NCI-H524 treated with DMSO at 0.1 percent for 48 hours (cell line): ENCODE results near the gene TUBD1.
"Not testable (repeated sequence)": the region's sequence is repeated elsewhere in the genome, so short reads cannot be mapped to it uniquely, and the experiment has no call there.

Source experiments
- DNase-seq: peaks from one replicate; lab custom pipeline; 2025; lab: John Stamatoyannopoulos, UW

TUBD1 gene

DNA sequence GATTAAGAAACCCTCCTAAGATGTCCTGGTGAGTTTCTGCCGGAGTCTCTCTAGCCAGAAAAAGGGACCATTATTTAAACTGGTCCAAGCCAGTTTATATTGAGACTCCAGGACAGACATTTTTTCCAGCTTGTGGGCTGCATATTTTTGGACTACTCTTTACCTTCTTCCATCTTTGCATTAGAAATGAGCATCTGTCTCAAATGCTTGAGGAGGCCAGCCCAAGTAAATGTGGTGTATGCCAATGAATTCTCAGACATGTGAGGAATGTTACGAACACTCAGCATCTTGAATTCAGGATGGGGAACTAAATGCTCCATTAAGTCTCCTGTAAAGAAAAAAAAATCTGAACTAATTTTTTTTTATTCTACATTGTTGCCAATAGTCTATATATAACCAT is 18.4 kb downstream of the TUBD1 start:
- no peak for DNase-seq

DNA sequence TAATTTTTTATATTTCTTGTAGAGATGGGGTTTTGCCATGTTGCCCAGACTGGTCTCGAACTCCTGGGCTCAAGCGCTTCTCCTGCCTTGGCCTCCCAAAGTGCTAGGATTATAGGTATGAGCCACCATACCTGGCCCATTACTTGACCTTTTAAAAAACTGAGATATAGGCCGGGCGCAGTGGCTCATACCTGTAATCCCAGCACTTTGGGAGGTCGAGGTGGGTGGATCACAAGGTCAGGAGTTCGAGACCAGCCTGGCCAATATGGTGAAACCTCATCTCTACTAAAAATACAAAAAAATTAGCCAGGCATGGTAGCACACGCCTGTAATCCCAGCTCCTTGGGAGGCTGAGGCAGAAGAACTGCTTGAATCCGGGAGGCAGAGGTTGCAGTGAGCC is 19.3 kb downstream of the TUBD1 start:
- DNase-seq = not testable (repeated sequence)

DNA sequence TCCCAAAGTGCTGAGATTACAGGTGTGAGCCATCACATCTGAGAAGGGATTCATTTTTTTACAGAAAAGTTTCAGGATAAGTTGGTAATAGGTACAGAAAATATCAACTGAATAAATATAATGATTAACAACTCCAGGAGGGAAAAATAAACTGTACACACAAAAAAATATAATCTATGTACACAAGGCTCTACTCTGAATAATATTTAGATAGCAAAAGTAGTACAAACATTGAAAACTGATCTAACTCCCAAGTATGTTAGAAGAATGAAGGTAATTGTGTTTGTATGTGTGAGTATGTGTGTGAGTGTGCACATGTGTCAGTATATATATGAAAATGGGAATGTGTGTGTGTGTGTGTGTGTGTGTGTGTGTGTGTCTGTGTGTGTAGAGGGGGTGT is 20.4 kb downstream of the TUBD1 start:
- DNase-seq = no peak

DNA sequence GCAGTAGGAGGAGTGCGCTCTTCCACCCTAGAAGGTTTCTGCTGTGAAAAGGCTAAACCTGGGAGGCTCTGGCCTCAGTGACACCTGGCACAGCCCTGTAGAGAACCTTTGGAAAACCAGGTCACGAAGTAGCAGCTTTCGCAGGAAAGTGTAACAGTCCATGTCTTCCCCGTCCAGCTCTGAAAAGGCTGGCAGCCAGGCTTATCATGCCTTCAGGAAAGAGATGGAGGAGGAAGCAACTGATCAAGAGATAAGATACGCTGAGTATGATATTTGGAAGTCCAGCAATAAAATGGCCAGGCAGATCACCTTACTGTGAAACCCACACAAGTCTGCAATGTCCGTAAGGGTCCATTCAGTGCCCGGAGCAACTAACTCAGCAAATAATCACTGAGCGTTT is 22.3 kb downstream of the TUBD1 start:
- no peak for DNase-seq

DNA sequence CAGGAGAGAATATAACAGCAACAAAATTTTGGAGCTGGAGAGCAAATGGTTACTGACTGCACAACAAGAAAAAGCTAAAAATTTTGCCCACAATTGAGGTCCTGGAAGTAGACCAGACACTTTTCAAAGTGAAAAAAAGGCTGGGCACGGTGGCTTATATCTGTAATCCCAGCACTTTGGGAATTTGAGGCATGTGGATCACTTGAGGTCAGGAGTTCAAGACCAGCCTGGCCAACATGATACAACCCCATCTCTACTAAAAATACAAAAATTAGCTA is 22.9 kb downstream of the TUBD1 start:
- DNase-seq = no peak

DNA sequence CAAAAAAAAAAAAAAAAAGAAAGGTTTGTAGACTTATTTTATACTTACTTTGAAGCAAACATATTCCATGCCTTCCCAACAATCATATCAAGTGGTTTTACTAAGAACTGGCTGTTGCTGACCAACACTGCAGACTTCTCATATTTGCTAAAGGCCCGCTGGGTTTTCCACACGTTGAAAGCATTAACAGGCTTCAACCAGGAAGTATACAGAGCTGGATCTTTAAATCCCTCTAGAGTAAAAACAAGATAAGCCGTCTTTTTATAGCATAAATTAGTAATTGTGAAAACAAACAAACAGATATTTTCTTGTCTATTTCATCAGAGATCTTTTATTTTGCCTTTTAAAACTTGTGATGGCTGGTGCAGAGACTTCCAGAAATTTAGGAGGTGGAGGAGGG is 29.1 kb downstream of the TUBD1 start:
- no peak for DNase-seq

DNA sequence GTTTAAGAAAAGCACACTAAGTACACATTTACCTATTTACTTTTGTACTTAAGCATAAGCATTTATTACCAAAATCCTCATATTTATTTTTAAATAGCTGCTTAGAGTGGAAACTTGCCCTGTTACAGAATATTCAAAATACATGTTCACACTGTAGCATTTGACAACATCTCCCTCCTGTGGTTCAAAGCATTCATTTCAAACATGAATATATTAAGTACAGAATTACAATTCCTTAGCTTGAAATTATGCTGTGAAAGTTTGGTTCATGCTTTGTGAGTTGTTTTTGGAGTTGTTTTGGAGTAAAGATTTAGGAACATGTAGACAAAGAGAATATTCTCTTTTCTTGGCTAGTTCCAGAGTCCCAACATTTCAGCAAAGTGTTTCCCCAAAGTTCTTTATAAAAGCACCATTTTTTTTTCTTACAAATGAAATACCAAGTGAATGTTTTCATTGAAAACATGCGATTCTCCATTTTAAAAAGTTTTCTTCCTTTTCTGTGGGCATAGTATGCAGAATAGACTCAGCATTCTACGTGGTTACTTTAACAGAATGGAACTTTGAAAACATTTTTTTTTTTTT is 33.2 kb downstream of the TUBD1 start:
- no peak for DNase-seq

DNA sequence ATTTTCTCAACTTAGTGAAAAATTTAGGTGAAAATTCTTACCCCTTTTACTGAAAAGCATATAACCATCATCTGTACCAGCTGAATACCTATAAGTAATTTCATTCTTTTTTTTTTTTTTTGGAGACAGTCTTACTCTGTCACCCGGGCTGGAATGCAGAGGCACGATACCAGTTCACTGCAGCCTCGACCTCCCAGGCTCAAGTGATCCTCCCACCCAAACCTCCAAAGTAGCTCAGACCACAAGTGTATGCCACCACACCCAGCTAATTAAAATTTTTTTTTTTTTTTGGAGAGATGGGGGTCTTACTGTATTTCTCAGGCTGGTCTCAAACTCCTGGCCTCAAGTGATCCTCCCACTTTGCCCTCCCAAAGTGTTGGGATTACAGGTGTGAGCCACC is 33.8 kb downstream of the TUBD1 start:
- DNase-seq = no peak

DNA sequence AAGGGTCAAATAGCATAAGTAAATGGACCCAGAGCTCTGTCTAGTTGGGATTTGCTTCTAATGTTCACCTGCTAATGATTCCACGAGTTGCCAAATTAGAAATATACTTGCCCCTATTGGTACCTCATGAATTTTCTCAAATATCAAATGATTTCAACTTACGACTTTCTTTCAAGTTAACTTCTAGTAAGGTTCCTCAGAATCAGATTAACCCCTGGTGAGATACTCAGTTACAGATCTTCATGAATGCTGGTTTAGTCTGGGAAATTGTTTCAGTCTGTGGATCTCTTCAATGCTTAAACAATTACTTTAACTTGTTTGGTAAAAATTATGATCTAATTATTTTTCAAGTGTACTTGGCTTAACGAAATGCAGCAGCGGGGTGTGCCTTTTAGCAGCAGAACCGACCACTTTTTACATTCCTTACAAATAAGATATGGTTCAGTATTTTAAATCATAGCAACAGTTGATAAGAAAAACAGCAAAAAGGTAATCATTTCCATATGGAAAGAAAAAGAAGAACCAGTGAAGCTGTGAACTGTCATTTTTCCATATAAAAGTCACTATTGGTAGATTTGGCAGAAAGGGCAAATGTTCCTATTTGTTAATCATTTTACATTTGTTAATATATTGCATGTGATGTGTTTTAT is 34.5 kb downstream of the TUBD1 start:
- DNase-seq = no peak

DNA sequence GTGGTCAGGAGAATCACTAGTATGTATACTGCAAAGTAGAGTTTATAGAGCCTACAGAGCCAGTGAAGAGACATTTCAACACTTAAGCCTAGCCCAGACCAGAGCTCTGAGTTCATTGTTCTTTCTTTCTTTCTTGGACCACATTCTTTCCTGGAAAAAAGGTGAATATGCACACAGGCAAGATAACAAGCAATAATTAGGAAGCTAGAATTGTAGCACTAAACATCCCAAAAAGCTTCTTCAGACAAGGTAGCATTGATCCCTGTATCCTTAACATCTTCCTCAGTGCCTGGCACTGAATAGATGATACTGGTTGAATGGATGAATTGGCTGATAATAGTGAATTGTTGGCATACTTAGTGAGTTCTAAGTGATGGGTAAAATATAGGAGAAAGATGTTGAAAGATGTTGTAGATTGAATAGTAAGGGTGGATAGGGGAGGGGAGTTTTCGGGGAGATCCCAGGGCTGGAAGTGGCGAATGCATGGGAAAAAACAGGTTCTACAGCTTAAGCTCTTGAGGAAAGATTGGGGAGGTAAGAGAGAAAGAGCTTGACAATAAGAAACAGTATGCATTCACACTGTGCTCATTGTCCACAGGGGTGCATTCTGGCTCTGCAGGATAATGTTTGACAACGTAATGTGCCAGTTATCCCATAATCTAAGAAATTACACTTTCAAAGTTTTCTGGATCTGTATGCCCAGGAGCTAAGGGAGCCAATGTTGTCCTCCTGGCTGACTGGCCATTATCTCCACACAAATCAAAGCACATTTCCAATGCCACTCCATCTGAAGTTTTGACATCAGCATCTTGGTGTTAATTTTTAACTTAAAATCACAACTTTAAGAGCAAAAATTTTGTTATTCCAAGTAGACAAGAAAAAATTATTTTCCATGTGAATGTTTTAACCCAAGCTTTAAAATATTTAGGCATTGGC is 35.6 kb downstream of the TUBD1 start:
- DNase-seq = no peak

DNA sequence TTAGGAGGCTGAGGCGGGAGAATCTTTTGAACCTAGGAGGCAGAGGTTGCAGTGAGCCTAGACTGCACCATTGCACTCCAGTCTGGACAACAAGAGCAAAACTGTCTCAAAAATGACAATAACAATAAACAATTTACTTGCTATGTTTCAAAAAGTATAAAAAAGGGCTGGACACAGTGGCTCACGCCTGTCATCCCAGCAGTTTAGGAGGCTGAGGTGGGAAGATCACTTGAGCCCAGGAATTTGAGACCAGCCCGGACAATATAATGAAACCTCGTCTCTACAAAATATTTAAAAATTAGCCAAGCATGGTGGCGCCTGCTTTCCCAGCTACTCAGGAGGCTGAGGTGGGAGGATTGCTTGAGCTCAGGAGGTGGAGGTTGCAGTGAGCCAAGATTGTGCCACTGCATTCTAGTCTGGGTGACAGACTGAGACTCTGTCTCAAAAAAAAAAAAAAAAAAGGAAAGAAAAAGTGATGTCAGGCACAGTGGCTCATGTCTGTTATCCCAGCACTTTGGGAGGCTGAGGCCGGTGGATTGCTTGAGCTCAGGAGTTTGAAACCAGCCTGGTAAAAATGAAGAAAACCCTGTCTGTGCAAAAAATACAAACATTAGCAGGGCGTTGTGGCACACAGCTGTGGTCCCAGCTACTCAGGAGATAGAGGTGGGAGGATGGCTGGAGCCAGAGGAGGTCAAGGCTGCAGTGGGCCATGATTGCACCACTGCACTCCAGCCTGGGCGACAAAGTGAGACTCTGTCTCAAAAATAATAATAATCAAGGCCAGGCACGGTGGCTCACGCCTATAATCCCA is 38.6 kb downstream of the TUBD1 start:
- not testable (repeated sequence) for DNase-seq

DNA sequence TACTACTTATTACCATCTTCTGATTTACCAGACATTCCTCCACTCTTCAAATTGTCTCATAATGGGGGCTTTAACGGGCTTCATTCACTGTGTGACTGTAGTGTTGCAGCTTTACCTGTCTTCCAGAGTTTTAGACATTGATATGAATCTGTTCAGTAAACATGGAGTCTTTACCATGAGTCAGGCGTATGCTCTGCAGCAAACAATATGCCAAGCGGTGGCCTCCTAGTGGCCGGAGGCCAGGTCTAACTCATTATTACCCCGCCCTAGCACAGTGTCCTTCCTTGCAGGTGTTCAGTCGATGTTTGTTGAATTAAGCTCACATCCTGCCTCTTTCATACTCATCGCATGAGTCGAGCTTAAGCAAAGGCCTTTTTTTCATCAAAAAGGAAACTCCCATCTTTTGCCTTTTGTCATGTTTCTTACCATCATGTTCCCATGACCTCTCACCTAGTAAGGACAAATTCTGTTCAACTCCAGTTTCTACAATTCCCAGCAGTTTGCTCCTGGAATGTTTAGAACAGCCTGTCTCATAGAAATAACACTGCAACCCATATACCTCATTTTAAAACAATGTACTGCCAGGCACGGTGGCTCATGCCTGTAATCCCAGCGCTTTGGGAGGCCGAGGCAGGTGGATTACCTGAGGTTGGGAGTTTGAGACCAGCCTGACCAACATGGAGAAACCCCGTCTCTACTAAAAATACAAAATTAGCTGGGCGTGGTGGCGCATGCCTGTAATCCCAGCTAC is 39.4 kb downstream of the TUBD1 start:
- no peak for DNase-seq

DNA sequence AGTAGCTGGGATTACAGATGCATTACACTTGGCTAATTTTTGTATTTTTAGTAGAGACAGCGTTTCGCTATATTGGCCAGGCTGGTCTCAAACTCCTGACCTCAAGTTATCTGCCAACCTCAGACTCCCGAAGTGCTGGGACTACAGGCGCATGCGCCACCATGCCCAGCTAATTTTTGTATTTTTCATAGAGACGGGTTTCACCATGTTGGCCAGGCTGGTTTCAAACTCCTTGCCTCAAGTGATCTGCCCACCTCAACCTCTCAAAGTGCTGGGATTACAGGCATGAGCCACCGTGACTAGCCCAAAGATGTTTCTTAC is 39.9 kb downstream of the TUBD1 start:
- DNase-seq = not testable (repeated sequence)

DNA sequence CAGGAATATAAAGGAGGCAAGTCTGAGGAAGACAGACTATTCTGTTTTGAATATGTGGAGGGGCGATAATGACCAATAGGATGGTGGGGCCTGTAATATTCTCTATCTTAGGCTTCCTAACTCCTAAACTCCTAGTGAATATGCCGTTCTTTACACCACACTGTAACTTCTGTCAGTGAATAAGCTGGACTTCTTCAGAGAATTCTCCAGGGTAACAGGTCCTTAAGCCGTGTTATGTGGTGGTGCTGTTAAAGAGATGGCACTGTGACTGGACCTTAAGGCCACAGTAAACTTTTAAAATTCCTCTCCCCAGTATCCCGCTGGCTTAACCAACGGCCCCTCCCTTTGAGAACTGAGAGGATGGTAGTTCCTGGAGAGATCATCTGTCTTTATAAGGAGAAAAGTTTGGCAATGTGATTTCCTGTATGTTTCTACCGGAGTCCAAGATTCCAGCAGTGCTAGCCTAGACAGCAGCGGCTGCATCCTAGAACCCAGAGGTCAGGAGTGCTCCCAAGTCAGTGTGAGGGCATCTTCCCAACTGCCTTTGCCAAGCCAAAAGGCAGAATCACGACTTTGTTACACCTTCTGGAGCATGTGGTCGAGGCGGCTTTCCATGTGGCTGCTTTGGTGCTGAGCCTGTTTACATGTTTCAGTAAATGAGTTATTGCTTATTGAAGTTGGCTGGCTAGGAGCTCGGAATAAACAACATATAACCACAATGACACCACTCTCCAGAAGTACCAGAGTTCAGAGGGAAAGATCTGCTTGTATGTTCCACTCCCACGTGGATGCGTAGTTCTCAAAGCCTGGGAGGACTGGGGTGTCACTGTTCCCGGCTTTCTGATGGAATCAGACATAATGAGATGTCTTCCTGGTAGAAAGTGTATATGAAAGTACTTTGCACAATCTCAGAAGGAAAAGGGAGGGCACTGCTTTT is 41.0 kb downstream of the TUBD1 start:
- no peak for DNase-seq

DNA sequence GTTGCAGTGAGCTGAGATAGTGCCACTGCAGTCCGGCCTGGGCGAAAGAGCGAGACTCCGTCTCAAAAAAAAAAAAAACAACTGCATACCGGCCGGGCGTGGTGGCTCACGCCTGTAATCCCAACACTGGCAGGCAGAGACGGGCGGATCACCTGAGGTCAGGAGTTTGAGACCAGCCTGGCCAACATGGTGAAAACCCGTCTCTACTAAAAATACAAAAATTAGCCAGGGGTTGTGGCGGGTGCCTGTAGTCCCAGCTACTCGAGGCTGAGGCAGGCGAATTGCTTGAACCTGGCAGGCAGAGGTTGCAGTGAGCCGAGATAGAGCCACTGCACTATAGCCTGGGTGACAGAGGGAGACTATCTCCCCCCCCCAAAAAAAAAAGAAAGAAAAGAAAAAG is 42.4 kb downstream of the TUBD1 start:
- not testable (repeated sequence) for DNase-seq

DNA sequence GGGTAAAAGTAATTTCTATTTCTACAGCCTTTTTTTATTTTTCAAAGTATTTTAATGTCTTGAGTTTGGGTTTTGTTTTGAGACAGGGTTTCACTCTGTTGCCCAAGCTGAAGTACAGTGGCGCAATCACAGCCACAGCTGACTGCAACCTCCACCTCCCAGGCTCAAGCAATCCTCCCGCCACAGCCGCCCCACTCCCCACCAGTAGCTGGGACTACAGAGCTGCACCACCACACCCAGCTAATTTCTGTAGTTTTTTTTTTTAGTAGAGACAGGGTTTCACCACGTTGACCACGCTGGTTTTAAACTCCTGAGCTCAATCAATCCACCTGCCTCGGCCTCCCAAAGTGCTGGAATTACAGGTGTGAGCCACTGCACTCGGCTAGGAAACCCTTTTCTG is 44.0 kb downstream of the TUBD1 start:
- no peak for DNase-seq

DNA sequence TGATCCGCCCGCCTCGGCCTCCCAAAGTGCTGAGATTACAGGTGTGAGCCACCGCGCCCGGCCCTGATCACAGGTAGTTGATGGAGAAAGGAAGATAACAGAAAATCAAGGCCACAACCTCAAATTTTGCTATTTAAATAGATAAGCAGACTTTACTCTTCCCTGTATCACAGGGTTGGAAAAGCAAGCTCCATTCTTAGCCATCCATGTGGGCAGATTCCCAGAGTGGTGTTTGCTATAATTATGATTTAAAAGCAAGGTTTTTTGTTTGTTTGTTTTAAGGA is 44.4 kb downstream of the TUBD1 start:
- DNase-seq = no peak

DNA sequence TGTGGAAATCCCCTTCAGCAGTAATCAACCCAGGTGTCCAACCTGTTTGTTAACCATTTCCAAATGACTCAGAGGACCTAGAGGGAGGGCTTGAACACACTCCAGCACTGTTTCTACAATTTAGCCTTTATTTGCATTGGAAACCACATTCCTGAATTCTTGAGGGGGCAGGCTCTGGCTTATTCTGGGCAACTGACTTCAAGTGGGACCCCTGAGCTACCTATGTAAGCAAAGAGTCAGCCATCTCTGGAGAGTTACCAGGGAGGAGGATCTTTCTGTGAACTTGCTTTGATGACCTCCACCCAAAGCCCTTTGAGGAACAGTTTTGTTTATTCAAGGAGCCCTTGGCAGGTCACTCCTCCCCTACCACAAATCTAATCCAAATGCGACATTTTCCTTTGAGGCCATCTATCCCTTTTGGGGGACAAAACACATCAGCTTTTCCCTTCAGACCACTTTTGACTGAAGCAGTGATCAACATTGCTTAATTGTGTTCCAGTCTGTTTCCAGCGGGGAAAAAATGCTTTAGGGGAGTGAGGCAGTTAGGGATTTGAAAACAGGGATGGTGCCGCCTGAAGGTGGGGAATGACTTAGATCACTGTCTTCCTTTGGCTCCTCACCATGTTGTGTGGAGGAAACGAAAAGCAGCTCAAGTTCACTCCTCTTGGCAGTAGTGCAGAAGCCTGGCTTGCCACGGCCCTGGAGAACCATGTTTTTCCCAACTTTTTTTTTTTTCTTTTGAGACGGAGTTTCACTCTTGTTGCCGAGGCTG is 46.2 kb downstream of the TUBD1 start:
- DNase-seq = no peak

DNA sequence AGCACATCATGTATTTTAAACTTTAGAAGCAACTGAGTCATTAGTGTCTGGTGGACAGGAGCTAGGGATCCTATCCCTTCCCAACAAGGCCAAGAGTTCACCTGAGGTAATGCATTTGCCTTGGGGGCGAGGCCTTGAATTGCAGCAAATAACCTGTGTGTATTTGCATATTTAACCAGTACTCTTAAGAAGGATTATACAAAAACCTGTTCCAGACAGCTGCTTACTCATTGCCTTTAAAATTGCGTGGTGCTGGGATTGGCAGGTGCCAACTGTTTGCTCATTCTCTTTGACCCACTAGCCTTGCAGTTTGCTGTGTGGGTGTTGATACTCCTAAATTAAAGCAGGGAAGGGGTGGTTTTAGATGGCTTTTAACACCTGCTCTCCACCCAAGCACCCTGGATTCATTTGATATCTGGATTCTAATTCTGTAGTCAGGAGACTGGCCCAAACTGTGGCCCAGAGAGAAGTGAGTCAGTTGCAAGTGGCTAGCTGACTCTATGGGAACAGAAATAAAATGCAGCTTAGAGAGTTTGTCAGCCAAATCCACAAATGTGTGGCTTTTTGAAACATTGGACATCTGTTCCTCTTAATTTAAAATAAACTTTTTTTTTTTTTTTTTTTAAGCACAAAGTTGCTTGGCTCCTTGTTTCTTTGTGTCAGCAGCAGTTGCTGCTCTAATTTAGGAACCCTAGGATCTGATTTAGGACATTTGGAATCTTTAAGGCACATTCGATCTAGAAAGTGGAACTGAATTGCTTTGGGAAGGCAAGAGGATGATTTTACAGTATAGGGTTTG is 46.9 kb downstream of the TUBD1 start:
- peak; percentile 100 for DNase-seq
